NCI-H748 (cell line): ENCODE measurements around the gene ARL5B.

ENCODE experiments used
- DNase-seq: peaks from one replicate; lab custom pipeline; 2025; ENCODE audit not compliant: unreplicated experiment; lab: John Stamatoyannopoulos, UW

ARL5B gene

GRCh38 chr10:18699849-18700840 lies 40.9 kb downstream of the ARL5B start:
- DNase-seq = no peak

- no peak for DNase-seq
Observed at GRCh38 chr10:18703521-18703920, 44.3 kb downstream of the ARL5B start.

- no peak for DNase-seq
Observed at GRCh38 chr10:18710201-18710653, 51.0 kb downstream of the ARL5B start.

DNA sequence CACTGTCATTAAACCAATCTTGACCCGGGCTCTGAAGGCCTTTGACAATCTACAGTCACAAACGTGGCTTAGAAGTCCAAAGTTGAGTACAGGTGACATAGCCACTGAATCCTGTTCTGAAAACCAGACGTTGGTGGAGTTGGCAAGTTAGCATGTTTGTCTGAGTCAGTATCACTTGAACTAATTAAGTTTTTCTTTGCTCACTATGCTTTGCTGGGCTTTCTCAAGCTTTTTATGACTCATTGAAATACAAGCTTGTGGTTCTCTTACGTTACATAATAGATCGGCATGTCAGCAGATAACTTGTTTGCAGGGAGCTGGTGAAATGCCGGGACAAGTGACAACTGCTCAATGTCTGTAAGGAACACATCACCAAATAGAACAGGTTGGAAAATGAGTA lies 53.8 kb downstream of the ARL5B start:
- no peak for DNase-seq

GRCh38 chr10:18718991-18719390 lies 59.8 kb downstream of the ARL5B start:
- no peak for DNase-seq

DNA sequence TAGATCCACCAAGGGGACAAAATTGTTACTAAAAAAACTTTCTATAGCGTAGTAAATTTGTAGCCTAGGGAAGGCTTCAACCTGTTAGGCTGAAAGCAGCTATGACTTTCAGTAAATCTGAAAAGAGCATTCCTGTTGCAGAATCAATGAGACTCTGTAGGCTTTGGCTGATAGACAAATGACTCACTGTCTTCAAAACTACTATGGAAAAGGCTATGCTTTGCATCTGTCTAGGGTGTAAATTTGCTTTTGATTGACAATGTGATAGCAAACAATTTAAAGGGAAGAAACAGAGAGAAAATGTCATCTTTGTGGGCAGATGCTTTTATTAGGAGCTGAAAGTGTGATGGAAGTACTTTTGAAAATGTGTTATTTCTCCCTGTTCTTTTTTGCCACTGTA lies 60.6 kb downstream of the ARL5B start:
- no peak for DNase-seq

DNA sequence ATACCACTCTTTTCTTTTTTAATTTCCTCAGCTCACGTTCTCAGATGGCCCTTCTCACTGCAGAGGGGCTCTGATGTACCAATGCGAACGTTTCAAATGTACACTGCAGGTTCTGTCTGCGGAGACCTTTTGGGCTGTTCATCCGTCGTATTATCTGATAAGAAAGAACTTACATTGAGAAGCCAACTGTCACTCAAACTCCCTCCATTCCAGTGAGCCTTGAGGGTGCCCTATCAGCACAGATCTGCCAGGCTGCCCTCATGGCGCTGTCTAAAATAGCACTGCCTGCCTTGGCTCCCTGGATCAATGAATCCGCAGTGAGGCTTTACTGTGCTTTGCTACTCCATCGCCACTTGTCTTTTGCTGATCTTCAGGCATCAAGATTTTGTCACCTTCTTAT lies 61.8 kb downstream of the ARL5B start:
- no peak for DNase-seq

- no peak for DNase-seq
Observed at GRCh38 chr10:18723801-18724200, 64.6 kb downstream of the ARL5B start.
